HG03175 (cell line): Measurements from ENCODE around the gene WDR64.

Experiments used
- ATAC-seq: cut with Tn5 transposase; IDR thresholded peaks from one replicate; pipeline ENCODE4 v1.9.1; 2021; ENCODE audit warnings: mild to moderate bottlenecking, moderate library complexity; ENCODE audit not compliant: unreplicated experiment

Gene WDR64

DNA sequence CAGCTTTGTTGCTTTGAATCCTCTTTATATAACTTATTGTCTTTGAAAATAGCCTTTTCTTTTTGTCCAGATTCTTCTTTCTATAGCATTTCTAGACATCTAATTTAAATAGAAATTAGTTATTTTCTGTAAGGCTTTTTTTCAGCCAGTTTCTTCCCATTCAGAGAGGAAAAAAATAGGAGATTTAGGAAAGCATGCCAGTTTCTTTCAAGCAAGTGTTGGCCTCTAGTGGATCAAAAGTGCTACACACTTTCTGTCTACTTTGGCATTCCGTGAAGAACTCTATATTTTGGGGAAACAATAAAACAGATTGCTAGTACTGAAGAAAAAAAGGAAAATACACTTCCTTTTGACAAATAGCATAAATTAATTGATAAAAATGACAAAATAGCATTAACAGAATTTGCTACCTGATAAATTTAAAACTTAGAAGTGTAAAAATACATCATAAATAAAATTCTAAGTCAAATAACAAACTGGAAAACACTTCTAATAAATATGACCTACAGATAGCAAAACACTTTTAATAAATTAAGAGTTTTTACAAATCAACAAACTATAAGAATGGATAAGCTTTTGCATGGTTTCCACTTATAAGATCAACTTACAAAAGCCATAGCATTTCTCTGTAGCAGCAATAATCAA, 182.8 kb downstream of the WDR64 start:
- no peak for ATAC-seq

DNA sequence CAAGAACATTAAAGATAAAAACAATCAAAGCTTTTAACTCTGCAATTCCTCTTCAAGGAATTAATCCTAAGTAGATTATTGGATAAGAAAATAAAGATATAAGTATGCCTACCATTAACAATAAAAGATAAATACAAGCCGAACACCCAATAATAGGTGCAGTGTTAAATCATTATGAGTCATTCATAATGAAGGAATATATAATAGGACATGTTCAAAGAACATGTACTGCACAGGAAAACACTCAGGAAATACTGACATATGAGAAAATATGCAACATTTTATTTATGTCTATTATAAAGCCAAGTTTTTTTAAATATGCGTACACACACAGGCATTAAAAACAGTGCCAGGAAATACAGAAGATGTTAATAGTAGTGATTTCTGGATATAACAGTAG, 184.9 kb downstream of the WDR64 start:
- no peak for ATAC-seq

DNA sequence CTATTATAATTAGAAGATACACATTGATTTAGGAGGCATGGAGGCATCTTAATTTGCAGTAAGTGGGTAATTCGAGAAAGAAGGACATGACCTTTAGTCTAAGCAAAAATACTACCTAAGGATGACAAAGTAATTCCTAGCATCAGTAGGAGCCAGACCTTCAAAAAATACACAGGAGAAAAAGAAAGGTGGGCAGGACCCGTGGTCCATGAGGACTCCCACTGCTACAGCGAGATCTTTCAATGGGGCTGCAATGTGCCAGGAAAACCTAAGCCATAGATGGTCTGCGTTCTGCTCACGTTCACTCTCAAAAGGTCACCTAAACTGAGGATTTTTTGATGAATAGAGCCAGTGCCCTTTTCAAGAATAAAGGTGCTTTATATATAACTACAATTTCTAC, 185.3 kb downstream of the WDR64 start:
- no peak for ATAC-seq

DNA sequence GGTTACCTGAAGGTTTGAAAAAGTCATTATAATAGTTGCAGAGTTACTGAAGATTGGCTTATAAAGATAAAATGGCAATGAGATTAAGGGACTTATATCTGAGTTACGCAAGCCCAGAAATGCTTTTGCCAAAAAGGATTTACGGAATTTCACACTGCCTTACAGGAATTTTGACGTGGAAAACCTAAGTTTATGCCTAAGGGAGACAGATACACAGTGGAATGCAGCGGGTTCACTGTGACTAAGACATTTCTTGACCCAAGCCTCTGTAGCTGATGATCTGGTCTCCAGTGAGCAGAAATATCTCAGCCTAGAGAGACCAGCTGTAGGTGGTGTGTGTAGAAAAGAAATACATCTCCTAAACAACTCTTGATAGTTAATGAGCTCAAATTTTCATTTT, 185.8 kb downstream of the WDR64 start:
- ATAC-seq, result no peak

DNA sequence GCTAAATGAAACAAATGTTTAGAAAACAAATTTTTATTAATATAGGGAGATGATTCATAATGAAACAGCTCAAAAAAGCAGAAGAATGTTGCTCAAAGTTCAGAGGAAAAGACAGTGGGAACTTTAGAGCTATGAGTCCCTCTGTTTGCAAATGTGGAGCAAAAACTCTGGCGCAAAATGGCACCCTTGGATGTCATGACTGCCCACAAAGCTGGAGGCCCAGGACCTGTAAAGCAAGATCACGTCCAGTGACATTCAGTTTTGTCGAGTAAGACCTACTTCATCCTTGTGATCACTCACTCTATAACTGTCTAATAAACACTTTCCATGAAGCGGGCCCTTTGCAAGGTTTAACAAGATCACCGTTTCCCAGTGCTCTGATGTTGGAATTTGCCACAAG, 186.8 kb downstream of the WDR64 start:
- ATAC-seq, result no peak

DNA sequence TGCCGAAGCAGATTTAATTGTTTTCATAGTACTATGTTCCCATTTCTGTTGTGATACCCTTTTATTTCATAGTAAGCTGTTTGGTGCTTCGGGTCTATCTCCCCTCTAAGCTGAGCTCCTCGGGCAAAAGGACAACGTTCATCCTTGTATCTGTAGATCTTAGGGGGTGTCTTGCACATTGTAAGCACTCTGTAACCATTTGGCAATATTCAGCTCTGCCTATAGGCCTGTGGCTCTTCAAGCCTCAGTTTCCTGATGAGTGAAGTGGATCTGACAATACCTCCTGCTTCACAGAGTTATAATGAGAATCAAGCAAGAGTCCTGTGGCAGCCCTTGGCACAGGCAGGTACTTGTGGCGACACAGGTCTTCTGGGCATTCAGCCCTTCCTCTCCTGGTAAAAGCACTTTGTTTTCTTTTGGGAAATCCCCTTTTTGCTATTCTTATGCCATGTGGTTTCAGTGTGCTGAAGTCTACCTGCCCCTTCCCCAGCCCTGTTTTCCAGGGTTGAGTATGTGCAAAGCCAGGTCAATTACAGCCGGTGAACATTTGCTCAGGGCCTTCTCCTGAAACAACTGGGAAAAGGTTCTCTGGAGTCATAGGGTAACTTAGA, 187.4 kb downstream of the WDR64 start:
- ATAC-seq, result no peak

DNA sequence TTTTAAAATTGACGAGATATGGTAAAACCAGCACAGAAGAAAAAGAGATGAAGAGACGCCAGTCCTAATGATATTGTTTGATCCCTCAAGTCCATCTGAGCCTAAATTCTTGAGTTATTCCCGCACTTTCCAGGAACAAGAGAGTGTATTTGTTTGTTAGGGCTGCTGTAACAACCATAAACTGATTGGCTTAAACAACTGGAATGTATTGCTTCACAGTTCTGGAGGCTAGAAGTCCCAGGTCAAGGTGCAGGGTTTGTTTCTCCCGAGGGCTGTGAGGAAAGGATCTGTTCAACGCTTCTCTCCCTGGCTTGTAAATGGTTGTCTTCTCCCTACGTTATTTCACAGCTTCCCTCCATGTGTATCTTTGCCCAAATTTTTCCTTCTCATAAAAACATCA, 188.1 kb downstream of the WDR64 start:
- no peak for ATAC-seq

DNA sequence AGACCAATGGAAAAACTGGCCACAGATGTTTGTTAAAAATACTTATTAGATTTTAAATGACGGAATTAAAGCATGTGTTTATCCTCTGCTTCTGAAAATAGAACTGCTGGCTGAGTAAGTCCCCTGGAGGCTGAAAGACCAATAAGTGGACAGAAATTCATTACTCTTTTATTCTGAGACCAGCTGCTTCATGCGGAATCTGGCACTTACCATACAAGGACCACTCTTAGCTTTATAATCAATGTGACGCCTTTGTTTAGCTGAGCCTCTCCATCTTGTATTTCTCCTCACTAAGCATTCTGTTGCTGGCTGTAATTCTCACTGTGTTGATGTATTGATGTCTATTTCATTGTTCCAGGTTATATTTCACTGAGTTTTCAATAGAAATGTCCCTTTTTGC, 189.6 kb downstream of the WDR64 start:
- no peak for ATAC-seq

DNA sequence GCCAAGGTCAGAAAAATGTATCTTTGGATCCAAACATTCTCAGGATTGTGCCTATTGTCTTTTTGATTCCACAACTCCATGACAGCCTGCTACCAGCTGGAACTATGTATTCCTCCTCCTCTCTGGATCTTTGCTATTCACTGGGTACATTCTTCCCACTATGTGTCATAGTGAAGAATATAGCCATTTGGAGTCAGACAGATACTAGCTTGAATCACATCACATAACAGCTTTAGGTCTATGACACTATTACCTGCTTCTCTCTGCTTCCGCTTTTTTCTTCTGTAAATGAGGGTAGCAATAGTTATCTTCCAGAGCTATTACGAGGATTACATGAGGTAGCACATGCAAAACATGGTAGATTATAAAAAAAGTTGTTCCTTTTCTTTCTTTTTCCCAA, 190.5 kb downstream of the WDR64 start:
- ATAC-seq, result no peak

DNA sequence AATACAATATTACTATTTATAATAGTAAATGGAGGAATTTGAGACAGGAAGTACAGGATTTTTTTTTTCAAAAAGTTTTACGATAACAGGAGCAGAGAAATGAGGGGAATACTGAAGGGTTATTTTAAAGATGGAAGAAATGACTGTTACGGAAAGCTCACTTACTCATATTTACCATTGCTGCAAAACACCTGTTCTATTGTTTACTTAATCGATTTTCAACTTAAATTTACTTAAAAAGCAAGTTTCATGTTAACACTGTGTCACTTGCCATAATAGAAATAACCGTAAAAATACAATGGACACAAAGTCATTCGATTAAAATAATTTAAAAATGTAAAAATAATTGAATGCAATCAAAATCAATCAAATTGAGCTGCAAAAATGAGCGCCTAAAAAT, 192.5 kb downstream of the WDR64 start:
- ATAC-seq, result no peak

DNA sequence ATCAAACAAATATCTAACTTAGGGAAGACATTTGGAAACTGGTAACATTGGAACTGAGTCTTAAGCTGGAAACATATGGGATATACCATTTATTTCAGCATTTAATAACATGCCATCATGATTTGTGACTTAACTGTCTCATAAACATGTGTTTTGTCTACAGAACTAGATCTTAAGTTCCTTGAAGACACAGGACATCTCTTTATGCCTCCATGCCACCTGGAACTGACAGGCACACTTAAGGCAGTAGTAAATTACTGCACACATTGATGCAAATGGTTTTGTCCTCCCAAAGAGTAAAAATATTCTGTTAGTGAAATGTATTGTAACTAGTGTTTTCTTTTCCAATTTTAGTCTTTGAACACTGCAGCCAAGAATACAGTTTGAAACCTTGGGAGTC, 194.3 kb downstream of the WDR64 start:
- no peak for ATAC-seq

DNA sequence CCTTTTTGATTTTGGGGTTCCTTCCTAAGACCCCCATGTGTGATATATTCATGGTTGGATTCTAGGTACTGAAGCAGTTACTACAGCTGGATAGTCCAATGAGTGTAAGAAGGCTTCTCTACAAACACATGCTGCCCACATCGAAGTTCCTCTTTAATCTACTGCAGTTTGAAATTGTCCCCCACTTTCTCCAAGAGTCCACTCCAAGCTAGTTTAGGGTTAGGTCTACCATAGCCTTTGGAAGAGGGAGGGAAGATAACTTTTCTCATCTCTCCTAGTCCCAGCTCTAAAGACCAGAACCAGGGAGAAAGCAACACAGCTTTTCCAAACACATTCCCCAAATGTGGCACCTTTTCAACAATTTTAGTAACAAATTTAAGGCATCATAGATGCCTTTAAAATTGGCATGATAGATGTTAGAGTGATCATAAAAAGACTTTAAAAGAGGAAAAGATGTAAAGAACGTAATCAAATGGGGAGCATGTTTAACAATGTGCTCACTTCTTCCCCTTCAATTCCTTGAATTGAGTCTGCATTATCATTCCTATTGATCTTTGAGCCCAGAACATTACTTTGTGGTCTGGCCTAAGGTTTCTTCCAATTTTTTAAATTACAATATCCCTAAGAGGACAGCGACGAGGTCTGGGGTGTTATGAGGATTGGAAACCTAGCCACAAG, 194.9 kb downstream of the WDR64 start:
- ATAC-seq, result no peak

DNA sequence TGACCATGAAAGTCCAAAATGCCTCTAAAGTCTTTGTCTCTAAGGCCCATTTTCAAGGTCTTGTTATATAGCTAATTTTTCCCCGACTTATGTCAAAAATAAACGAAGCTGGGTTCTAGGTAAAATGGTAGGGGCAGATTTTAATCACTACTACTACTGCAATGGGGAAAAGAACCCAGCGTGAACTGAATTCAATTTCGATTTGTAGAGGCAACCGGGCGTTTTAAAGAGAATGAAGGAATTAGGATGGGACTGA, 195.4 kb downstream of the WDR64 start:
- no peak for ATAC-seq

DNA sequence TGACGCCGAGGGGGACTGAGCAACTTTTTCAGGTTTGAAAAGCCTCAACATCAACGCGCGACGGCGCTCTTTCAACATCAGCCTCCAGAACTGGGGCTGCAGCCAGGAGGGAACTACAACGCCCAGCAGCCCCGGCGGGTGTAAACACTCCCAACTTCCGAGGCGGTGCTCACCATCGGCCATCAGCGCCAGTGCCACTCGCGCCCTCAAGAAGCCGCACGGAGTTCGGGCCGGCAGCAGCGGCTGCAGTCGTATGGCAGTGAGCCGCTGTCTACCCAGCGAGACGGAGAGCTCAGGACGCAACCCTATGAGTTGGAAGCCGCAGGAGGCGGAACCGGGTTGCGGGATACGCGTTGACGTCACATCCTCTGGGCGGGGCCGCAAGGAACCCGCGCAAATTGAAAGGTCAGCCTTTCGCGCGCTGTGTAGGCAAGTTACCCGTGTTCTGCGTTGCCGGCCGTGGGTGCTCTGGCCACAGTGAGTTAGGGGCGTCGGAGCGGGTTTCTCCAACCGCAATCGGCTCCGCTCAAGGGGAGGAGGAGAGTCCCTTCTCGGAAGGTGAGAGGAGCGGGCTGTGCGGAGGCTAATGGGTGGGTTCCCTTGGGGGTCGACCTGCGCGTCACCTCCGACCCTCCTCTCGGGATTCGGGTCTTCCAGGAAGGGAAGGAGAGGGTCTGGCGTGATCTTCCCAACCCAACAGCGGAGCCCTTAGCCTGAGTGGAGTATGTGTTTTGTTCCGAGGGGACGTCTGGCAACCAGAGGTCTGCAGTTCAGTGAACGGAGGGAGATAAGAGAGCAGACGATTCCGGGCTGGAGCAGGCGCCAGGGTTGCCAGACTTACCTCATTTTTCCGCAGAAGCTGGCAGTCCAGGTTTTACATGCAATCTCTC, 196.0 kb downstream of the WDR64 start, which contains the start of gene EXO1:
EXO1 (plus strand) TSS at position 409 of the 890 bp plus-strand sequence. CDS start 2,222 bp downstream, outside the sequence.
- ATAC-seq, result peak; percentile 97

DNA sequence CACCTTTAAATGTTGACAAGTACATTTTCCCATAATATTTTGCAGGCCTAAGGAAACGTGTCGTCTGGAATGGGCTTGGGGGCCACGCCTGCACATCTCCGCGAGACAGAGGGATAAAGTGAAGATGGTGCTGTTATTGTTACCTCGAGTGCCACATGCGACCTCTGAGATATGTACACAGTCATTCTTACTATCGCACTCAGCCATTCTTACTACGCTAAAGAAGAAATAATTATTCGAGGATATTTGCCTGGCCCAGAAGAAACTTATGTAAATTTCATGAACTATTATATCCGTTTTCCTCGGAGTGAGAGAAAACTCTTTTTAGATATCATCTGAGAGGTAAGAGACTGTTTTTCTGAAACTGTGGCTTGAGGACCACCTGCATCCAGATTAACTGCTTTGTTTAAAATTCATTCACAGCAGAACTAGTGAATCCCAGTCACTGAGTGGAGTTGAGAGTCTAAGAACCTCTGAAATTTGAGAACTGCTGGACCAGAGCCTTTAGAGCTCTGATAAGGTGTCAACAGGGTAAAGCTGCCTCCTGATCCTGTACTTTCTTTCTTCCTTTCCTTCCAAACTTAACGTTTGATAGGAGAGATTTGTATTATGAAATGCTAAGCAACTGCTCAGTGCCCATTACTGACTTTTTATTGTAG, 196.7 kb downstream of the WDR64 start:
- ATAC-seq, result peak; percentile 11

DNA sequence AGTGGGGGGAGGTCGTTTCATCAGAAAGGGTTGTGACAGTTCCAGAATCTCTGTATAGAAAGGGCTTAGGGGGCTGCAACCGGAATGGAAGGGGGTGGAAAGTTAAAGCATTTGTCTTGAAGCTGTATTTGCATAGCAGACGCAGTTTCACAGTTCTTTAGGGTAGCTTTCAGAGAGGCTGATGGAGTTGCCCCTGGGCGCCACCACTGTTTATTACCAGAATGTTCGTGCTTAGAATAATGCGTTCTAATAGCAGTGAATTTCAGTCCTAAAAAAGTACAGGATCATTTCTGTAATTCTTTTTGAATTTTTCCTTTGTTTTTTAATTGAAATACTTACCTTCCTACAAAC, 197.2 kb downstream of the WDR64 start:
- no peak for ATAC-seq
